GM18511 (cell line): ENCODE data around the gene CIDEB.
"Not testable (repeated sequence)": the region's sequence is repeated elsewhere in the genome, so short reads cannot be mapped to it uniquely, and the experiment has no call there.

Experiments used
- ATAC-seq: cut with Tn5 transposase; IDR thresholded peaks from one replicate; pipeline ENCODE4 v1.9.1; 2021; ENCODE audit warnings: mild to moderate bottlenecking, moderate library complexity; ENCODE audit not compliant: unreplicated experiment

Gene CIDEB

DNA sequence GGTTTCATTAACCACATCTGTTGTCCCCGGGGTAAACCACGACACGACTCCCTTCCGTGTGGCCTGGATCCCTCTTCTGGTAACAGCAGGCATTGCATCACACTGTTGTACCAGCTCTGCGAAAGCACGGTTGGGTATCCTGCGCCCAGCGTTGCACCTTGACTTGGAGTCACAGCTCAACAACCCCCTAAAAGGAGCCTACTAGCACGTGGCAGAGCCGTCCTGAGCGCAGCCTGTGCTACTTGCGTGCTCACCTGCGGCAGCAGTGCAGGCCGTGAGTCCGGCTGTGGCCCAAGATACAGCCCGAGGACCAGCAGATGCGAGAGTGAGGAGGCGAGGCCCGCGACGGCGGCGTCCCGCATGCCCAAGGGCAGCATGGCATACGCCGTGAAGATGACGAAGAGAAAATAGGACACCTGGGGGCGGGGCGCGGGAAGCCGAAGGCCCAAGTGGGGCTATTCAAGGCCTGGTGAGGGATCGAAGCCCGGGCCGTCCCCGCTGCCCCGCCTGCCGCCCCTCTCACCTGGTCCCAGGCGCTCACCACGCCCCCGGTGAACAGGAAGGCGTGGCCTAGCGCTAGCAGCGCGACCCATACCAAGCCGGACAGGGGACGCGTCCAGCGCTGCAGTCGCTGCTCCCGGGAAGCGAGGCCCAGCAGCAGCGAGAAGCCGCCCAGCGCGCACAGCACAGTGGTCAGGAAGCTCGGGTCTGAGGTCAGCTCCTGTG lies 24.7 kb upstream of the CIDEB start:
- ATAC-seq = peak; percentile 90

DNA sequence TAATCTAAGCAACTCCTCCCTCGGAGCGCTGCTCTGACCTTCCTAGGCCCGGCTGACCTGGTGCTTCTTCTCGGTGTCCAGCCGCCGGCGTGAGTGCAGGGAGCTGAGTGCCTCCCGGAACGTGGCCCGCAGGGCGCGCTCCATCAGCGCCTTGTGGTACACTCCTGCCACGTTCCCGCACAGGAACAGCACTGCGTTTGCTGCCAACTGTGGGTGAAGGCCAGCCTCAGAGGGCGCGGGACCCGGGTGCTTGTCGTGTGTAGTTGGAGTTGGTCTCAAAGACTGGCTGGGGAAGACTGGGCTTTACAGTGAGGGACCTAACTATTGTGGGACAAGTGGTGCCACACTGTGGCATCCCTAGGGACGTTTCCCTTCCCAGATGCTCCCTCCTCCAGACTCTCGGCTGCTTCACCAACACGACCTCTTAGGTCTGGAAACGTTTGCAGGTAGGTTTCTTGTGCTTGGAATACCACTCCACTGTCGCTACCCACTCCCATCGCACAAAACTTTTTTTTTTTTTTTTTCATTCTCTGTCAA lies 24.0 kb upstream of the CIDEB start:
- ATAC-seq = no peak

DNA sequence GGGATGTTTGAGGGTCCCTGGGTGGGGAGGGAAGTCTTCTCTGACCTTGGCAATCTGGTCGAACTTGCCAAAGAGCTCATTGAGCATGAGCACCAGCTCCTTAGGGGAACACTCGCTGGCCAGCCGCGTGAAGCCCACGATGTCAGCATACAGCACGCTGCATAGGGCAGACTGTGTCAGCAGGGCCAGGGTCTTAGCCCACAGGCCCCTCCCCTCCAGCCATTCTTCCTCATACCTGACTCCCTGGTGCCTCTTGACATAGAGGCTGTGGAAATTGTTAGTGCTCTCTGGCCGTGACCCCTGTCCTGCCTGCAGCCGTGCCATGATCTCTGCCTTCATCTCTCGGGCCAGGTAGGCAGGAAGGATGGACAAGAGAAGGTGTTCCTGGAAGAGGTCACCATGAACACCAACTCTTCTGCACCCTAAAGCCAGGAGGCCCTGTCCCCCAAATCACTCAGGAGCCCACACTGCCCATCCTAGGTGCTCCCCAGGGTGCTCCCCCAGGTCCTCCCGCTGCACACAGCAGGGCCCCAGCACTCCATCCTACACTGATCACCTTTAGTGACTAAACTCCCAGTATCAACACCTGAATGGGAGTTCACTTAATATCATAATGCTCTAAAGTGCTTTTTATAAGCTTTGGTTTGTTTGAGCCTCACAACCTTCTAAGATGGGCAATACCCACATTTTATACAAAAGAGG lies 23.3 kb upstream of the CIDEB start:
- ATAC-seq = no peak

DNA sequence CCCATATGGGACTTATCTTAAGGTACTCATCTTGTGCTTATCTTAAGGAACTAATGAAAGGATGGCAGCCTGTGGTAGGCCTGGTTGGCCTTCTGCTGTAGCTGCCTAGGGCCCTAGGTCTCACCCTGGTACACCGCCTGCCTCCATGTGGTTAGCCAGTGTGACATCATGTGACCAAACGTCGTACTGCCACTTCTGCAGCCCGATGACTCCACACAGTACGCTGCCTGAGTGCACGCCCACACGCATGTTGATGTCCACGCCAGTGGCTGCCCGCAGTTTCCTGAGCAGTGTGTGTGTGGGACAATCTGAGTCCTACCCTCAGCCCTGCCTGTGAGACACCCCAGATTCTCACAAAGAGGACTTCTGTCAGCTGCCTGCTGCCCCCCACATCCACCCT lies 22.0 kb upstream of the CIDEB start:
- ATAC-seq = no peak

DNA sequence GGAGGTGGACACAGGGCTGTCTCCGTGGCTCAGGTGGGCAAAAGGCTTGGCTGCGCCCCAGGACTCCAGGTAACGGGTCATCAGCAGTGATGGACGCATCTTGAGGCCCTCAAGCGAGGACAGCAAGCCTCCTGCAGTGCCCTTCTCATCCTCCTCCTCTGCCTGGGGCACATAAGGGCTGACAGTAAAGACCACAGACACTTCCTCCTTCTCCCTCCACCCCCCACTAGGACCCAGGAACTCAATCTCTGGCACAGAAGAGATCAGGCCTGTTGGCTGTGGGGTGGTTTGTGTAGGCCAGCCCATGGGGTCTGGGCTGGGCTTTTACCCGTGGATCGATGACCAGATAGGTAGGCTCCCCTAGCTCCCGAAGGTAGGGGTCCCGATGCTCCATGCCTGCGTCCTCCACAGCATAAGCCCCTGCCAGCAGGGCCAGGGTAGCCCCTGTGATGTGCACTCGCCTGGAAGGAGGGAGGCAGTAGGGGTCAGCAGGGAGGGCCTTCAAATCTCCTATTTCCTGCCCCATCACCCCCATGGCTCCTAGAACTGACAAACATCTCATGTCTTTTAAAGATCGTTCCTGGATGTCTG lies 21.4 kb upstream of the CIDEB start:
- no peak for ATAC-seq

DNA sequence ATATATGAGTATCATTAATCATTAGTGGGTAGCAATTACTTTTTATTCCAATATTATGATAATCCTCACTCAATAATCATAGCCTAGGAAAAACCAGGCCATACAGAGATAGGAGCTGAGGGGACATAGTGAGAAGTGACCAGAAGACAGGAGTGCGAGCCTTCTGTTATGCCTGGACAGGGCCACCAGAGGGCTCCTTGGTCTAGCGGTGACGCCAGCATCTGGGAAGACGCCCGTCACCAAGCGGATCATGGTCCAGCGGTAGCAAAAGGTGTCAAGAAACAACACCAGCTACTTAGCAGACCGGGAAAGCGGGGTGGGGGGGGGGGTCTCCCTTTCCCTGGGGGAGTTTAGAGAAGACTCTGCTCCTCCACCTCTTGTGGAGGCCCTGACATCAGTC lies 20.1 kb upstream of the CIDEB start:
- ATAC-seq = not testable (repeated sequence)

DNA sequence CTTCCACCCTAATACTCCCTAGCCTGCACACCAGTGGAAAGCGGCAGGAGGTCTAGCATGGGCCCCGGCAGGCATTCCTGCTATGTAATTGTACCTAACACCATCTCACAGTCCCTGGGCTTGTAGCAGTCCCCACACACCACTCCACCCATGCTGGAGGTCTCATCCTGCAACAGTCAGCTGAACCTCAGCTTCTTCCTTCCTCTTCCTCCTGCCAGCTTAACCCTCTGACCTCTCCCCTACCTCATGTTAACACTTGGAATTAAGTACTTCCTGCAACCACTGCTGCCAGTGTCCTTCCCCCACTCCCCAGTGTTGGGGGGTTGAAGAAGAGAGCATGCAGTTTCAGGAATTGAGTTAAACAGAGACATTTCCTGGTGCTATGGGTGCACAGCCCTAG lies 19.5 kb upstream of the CIDEB start:
- no peak for ATAC-seq

DNA sequence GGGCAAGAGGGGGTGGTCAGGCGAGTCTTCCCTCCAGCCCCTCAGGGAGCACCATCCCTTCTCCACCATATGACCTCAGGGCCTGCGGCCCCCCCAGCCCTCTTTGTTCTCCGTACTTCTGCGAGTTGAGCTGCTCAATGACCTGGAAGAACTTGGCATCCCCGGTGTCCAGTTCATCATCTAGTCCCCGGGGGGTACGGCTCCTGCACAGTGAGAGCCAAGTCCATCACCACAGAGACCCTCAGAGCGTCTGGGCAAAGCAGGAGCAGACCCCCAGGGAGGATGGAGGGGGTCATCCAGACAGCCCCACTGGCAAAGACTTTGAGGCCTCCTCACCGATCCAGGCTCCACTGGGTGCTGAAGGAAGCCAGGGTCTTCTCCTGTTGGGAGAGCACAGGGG lies 18.2 kb upstream of the CIDEB start:
- ATAC-seq = no peak

DNA sequence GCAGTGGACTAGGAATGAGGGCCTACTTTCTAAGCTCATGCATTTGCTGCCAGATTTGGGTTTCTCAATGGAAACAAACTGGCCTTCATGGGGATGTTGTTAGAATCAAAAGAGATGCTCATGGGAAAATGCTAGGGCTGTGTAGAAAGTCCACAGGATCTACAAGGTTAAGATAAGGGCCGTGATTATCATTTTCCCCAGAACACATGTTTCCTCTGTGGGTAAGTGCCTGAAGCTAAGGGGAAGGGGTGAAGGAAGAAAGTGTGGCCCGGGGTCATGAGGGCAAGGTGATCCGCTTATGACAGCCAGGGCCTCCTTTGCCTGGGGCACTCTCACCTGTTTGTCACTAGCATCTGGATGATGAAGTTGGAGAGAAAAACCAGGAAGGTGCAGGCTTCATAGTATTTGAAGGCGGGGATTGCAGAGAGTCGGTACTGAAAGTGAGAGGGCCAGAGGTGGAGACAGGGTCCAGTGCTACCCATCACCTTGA lies 17.3 kb upstream of the CIDEB start:
- ATAC-seq = no peak

DNA sequence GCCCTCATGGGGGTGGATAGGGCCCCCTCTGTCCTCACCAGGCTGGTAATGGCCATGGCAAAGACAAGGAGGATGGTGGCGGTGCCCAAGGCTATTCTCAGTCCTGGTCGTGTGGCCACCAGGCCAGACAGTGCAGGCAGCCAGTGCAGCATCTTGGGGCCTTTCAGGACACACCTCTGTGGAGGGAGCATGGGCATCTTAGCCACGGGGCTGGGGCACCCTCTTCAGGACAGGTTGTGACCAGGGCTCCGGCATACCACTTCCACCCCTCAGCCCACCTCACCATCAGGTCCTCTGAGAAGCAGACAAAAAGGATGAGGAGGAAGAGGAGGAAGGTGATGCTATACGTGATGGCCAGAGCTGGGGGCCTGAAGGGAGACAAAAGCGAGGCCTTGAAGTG lies 16.2 kb upstream of the CIDEB start:
- ATAC-seq = no peak

DNA sequence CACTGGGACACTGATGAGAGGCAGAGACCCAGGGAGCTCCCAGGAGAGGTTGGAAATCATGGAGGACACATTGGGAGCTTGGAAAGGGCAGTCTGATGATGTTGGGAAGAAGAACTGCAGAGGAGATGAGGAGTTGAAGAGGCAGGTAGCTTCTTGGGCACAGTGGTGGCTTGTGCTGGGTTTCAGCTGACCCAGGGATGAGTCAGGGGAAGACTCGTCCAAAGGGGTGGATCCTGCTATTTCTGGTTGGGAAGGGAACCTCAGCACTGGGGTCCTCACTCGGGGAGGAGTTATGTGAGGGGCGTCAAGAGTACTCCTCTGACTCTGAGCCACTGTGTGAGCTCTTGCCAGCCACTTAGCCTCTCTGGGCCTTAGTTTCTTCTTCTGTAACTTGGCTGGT lies 15.6 kb upstream of the CIDEB start:
- no peak for ATAC-seq

DNA sequence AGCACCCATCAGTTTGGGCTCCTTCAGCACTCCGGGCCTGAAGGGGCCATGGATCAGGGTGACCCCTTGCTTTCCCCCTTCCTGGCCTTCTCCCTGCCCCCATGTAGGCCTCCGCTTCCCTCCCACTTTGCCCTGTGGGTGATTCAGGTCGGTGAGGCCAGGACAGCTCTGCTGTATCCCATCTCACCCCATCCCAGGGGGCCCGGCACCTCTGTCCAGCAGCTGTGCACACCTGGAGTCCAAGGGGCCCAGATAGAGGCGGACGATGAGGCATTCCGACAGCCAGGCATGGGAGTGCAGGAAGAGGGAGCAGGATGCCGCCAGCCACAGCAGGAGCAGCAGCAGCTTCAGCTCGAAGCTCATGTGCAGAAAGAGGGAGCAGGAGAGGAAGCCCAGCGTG lies 14.9 kb upstream of the CIDEB start:
- no peak for ATAC-seq

DNA sequence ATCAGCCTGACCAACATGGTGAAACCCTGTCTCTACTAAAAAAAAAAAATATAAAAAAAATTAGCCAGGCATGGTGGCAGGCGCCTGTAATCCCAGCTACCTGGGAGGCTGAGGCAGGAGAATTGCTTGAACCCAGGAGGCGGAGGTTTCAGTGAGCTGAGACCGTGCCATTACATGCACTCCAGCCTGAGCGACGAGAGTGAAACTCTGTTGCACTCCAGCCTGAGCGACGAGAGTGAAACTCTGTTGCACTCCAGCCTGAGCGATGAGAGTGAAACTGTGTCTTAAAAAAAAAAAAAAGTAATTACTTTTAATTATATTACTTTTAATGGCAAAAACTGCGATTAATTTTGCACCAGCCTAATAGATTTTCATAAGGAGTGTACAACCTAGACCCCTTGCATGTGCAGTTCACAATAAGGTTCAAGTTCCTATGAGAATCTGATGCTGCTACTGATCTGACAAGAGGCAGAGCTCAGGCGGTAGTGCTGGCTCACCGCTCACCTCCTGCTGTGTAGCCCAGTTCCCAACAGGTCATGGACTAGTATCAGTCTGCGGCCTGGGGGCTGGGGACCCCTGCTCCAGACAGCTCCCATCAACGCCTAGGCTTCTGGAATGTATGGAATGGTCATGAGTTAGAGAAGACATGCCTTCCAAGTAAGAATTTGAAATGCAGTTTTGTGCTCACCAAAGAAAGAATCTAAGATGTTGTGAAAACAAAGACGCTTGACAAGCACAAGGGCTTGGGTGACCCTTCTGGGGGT lies 13.6 kb upstream of the CIDEB start:
- ATAC-seq = no peak

DNA sequence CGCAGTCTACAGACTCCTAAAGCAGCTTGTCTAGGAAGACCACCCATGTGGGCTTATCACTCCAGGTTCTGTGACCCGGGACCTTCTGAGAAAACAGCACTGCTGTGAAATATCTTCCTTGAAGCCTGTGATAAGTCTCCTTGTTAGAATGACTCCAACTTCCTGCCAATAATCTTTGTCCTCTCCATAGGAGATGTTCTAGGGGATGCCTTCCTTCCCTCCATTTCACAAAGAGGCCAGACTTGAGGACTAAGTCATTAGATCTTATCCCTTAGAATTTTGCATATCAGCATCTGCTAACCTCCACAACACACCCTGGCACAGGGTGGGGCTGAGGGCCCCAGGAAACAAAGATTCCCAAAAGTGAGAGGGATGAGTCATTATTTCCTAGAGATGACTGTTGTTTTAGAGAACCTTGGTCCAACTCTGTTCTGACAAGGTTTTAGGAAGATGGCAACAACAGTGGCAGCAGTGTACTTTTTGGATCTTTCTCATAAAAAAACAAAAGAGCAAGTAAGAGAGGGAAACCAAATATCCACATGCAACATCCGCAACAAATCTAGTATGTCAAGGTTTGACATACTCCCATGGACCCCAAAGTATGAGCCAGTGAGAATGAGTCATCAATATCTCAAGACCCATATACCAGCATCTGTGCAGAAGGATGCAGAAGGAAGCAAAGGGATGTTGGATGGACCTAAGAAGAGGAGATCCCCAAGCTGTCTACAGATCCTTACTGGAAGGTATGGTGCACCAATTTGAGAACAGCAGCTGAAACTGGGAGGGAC lies 9.6 kb upstream of the CIDEB start:
- ATAC-seq = no peak

DNA sequence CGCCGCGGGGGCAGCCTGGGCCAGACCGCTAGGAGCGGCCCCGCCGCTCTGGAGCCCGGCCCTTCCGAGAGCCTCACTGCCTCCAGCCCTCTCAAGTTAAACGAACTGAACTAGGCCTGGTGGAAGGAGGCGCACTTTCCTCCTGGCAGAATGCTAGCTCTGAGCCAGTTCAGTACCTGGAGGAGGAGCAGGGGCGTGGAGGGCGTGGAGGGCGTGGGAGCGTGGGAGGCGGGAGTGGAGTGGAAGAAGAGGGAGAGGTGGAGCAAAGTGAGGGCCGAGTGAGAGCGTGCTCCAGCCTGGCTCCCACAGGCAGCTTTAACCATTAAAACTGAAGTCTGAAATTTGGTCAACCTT lies 8.8 kb upstream of the CIDEB start:
- ATAC-seq = no peak

DNA sequence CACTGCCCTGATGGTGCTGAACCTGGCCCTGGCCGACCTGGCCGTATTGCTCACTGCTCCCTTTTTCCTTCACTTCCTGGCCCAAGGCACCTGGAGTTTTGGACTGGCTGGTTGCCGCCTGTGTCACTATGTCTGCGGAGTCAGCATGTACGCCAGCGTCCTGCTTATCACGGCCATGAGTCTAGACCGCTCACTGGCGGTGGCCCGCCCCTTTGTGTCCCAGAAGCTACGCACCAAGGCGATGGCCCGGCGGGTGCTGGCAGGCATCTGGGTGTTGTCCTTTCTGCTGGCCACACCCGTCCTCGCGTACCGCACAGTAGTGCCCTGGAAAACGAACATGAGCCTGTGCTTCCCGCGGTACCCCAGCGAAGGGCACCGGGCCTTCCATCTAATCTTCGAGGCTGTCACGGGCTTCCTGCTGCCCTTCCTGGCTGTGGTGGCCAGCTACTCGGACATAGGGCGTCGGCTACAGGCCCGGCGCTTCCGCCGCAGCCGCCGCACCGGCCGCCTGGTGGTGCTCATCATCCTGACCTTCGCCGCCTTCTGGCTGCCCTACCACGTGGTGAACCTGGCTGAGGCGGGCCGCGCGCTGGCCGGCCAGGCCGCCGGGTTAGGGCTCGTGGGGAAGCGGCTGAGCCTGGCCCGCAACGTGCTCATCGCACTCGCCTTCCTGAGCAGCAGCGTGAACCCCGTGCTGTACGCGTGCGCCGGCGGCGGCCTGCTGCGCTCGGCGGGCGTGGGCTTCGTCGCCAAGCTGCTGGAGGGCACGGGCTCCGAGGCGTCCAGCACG lies 8.2 kb upstream of the CIDEB start:
- ATAC-seq = no peak

DNA sequence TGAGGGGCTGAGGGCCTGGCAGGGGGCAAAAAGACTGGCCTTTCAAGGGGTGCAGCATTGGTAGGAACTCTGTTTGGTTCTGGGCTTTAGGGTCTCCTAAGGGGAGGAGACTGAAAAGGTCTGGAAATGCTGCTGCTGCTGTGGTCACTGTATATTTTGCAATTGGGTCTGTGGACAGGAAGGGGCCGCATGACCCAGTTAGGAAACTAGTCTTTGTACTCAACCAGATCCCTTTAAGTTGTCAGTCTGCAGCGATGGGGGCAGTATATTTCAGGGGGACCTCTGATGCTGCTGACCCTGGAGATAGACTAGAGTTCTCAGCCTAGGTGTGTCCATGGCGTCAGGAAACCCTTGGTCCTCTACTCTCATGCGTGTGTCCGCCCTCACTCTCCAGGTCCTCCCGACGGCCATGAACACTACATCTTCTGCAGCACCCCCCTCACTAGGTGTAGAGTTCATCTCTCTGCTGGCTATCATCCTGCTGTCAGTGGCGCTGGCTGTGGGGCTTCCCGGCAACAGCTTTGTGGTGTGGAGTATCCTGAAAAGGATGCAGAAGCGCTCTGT lies 7.5 kb upstream of the CIDEB start:
- ATAC-seq = no peak

DNA sequence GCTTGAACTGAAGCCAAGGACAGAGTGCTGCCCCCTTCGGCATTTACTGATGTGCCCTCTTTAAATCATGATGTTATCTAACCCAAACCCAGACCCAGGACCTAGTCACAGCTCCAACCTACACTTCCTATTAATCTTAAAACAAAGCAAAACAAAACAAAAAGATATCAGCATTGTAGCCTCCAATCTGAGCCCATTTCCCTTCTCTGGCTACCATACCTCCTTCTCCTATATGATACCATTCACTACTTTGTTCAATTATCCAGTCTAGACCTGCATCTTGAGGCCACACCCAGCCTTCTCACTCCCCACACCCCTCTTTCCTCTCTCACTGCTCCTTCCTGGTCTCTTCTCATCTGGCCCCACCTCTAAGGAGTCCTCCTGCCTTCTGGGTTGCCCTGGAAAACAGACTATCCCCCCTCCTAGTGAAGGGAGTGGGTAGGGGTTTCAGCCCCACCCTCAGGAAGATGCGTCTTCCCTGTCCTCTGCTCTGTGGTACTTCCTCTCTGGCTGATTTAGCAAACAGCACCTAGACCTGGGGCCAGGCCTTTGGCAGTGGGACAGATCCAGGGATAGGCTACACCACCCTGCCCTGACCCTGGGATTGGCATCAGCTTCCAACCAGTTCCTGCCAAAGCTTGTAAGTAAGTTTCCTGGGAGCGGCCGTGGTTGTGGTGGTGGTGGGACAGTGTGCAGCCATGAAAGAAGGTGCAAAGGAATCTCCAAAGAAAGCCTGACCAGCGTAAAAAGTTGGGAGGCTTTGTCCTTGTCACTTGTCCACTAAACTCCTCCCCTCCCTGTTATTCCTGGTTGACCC lies 6.8 kb upstream of the CIDEB start:
- ATAC-seq = no peak

DNA sequence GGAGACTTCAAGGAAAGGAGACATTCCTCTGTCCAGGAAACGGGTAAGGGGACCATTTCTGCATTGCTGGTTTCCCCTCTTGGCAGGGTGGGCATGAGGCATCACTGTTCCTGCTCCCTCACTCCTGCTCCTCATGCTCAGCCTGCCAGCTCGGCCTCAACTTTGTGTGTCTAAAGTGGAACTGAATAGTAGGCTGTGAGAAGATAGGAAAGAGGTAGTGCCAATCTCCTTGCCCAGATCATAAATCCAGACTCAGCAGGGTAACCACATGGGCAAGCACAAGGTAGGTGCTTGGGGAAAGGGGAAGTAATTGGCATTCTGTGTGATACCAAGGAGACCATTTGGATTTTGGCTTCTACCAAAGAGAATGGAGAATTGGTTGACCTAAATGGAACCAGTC lies 6.1 kb upstream of the CIDEB start:
- no peak for ATAC-seq
